COLO668 (cell line): ENCODE data around the gene CDHR1.

Experiments
- DNase-seq: peaks from one replicate; lab custom pipeline; 2025; ENCODE audit not compliant: unreplicated experiment; lab: John Stamatoyannopoulos, UW

The CDHR1 gene

DNA sequence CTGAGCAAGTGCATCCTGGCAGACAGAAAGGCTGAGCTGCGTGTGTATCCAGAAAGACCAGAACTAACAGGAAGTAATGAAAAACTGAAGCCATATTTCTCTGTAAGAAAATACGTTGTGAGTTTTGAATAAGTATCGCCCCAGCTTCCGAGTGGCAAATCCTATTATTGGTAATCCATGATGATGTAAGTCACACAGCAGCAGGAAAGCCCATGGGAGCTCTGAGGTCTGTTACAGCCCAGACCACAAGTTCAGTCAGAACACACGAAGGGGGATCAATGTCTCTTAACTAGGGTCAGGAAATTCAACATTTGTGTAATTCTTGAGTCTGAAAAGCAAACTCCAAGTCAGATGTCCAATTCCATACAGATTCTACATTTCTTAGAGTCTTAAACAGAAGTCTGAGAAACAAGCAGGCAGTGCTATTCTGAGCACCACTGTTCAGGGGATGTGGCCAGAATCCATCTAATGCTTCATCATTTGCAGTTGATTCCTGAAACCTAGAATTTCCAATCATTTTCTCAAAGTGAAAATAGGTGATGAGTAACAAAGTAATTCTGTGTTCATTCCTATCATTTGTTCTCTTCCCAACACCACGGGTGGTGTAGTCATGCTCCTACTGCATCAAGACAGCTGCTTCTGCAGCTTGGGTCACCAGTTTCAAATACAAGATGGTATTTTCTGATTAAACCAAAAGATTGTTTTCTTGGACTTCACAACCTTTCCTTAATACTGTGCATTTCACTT, 31.3 kb downstream of the CDHR1 start, which contains the start of gene LRIT2:
Gene LRIT2, minus strand, starts transcription at position 118 of the 747 bp plus-strand sequence. Its CDS starts 24 bp downstream, at position 94.
- DNase-seq: no peak

DNA sequence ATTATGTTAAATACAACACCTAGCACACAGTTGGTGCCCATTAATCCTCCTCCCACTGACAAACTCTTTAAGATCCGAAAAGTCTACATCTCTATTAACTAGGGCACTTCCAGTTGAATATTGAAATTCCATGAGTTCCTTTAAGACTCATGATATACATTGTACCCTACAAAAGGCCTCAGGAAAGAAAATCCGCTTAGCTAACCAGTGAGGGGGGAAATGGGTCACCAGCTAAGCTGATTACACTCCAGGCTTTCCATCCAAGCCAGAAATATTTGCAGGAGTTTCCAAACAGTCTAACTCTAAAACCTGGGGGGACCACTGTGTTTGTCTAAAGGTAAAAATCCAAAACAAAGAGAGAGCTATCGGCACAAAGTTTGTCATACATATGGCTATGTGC, 32.3 kb downstream of the CDHR1 start:
- no peak for DNase-seq

DNA sequence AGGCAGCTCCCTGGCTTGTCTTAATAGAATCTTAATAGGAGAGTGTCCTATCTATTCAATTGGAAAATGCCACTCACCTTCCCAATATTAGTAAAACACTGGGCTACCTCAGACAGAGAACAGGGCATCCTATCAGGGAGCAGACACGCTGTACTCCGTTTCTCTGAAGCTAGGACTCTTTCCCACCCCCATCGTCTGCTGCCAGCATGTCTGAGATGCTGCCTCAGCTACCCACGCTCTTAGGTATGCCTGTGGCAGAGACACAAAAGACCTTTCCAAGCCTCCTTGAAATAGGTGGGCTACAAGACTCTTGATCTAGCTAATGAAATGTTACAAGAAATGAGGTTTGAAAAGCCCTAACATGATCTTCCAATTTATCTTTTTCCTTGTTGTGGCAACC, 33.5 kb downstream of the CDHR1 start:
- no peak for DNase-seq

GRCh38 chr10:84230359-84230758, 36.0 kb downstream of the CDHR1 start:
- no peak for DNase-seq

DNA sequence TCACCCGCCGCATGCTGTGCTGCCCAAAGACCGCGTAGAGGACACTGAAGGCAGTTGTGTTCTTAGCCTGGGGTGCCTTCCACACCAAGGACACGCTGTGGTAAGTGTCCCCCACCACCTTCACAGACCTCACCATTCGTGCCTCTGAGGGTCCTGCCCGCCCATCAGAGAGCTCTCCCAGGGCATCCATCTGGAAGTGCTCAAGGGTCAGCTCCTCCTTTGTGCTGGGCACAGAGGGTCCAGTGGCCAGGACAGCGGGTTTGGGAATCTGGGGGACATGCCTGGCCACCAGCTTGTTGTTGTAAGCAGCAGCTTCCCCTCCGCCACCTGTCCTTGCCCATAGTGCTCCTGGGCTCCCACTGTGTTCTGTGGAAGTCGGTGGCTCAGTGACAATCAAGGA, 38.0 kb downstream of the CDHR1 start:
- DNase-seq: no peak

- DNase-seq: no peak
Measured at GRCh38 chr10:84233940-84234339, 39.6 kb downstream of the CDHR1 start.

DNA sequence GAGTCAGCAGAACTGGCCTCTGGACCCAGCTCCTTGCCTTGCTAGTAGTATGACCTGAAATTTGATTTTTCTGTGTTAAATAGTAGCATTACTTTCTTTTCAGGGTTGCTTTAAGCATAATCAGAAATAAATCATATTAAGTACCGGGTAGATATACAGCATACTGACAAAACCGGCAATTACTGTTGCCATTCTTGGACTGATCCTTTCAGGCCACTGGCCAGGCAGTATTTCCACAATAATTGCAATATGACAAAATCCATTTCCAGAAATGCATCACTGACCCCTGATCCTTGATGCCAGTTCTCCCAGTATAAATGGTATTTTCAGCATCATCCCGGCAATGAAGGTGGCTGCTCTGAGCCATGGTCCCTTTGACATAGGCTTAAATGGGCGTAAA, 40.1 kb downstream of the CDHR1 start:
- DNase-seq: no peak

DNA sequence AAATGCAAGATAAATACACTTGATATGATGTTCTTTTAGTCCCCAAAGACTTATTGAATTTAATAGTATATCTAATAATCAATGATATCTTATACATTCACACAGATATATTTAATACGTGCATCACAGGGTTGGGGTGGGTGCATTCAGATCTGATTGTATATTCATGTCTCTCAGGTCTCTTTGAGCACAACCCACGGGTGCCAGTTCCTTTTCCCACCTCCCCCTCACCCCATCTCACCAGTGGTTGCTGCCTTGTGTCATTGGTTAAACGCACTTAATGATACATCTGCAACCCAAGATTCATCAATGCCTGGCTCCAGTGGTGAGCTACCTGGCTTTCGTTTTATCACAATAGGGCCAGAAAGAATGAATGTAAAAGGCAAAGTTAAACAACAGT, 40.8 kb downstream of the CDHR1 start:
- DNase-seq: no peak

DNA sequence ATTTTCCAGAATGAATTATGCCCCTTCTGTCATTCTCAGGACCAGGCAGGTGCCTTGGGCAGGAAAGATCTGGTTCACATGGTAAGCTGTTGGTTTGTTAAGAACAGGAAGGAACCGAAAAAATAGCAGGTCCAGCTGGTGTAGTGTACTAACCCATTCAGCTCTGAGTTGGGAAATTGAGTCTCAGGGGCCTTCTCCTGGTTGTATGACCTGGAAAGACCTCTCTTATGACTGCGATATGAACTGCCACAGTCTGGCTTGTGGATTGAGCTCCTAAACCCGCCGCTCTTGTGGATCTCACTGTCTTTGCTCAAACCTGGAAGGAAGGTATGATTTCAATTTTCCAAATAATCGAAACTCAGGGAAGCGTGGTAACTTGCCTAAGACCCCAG, 42.5 kb downstream of the CDHR1 start:
- no peak for DNase-seq

- no peak for DNase-seq
Measured at GRCh38 chr10:84237199-84238051, 43.1 kb downstream of the CDHR1 start.

DNA sequence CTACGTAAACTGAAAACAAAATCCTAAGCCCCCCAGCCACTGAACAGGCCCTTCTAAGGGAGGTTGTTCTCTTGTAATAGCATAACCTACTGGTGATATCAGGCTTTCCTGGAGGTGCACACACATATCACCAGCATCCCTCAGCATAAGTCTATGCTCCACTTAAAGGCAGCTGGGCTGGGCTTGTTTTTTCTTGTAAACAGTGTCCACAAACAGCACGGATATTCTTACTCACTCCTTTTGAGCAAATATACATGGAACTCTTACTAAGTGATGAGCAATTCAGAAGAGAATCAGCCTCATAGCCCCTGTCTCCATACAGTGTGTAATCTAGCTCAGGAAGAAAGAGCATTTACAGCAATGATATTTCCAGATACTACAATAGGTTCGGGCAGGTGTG, 44.6 kb downstream of the CDHR1 start:
- DNase-seq: no peak

DNA sequence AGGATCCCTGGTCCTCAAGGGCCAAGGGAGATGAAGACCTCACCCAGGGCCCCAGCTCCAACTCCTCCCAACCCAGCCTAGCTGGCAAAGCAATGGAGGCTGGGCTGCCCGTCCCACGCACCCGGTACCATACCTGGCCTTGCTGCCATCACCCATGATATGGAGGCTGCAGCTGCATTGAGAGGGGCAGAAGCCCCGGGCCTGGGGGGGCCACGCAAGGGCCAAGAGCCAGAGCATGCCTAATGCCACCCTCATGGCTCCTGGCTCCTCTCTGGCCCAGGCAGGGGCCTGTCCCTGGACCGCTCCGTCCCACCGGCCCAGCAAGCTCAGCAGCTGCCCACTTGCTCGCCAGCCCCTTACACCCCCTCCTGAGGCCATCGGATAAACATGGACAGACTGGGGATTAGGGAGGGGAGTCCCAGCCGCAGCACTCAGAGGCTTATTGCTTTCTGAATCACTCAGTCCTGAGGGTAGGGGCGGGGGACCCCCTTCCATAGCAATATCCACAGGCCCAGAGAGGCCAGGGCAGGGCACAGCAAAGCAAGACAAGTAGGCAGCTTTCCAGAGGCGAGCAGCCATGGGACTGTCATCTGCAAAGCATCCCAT, 47.0 kb downstream of the CDHR1 start, which contains the start of gene LRIT1:
Gene LRIT1, minus strand, starts transcription at position 362 of the 606 bp plus-strand sequence. Its CDS starts 107 bp downstream, at position 255.
- DNase-seq: no peak

- no peak for DNase-seq
Measured at GRCh38 chr10:84243759-84244158, 49.4 kb downstream of the CDHR1 start.

GRCh38 chr10:84244651-84245270, 50.4 kb downstream of the CDHR1 start, which contains the start of gene RGR:
TSS of gene RGR (plus strand) at chr10:84245053. CDS start at chr10:84245091, 38 bp downstream.
- DNase-seq: no peak

GRCh38 chr10:84247496-84247895, 53.2 kb downstream of the CDHR1 start:
- DNase-seq: no peak

- no peak for DNase-seq
Measured at GRCh38 chr10:84248794-84249193, 54.5 kb downstream of the CDHR1 start.

- no peak for DNase-seq
Measured at GRCh38 chr10:84254552-84255478, 60.5 kb downstream of the CDHR1 start.

GRCh38 chr10:84256510-84257342, 62.4 kb downstream of the CDHR1 start:
- DNase-seq: peak; percentile 23

GRCh38 chr10:84257343-84258020, 63.1 kb downstream of the CDHR1 start:
- DNase-seq: no peak
